C4-2B (cell line): Measurements from ENCODE around the gene COBL.

Source experiments
- H3K27ac ChIP-seq: fragments of 450-650 bp; 2 replicates; pipeline ENCODE4 v1.5.1; 2017
- CTCF ChIP-seq: fragments of 450-650 bp; conservative IDR thresholded peaks from 2 replicates; pipeline ENCODE4 v1.5.1; 2017; ENCODE audit warnings: mild to moderate bottlenecking
- ZFX ChIP-seq: fragments of 450-650 bp; IDR thresholded peaks from 2 replicates; pipeline ENCODE4 v1.6.1; 2017

COBL gene

DNA sequence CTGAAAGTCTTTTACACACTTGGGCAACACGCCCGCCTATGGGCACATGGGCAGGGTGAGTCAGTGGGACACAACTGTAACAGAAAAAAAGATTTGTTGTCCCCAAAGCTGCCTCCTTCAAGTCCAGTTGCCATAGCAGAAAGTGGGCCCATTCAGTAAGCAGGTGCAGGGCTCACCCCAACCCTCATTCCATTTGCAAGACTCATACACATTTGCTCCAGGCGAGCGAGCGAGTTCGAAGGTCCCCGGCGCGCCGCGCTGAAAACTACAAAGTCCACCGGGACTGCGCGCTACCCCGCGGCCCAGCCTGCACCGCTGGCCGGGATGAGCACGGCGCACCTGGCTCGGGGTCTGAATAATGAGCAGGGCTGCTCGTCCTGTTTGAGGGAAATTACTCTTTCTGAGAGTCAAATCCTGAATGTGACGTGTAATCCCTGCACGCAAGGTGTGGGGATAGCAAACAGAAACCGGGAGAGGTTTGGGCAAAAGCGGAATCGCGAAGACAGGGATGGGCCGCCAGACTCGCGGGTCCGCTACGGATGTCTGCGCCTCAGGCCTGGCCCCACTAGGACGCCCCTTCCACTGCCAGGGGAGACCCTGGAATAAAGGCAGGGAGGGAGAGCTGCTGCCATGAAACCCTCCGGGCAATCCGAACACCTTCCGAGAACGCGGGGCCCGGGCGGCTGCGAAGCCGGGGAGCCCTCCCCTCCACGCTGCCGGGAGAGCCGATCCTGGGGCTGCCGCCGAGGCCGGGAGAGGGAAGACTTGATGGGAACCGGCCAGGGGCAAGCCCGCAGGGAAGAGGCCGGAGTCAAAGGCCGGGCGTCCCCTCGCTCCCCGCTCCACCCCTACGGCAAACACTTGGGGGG lies 982 bp downstream of the COBL start:
- TF ChIP-seq CTCF, result no peak
- 0 out of 2 replicates have a peak, but pooled peaks have one; percentile 34 for TF ChIP-seq ZFX
- H3K27ac ChIP-seq, result peak overlapping the region; percentile 61

DNA sequence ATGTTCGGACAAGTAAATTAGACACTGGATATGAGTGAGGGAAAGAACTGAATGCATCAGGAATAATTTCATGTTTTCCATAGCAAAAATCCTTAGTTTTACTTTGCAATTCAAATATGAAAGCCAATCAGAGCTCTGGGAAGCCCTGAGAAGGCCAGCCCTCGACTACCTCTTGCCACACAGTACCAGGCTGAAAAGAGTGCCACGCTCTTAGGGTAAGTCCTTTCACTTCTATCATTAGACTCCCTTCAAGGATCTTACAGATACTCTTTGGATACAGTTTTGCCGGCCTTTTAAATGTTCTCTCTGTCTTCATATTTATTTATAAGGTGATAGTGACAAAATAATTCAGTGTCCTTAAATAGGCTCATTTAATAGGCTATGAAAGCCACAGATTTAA lies 1.9 kb downstream of the COBL start:
- TF ChIP-seq ZFX (no peak), CTCF (no peak)
- H3K27ac ChIP-seq, result no peak overlapping the region

DNA sequence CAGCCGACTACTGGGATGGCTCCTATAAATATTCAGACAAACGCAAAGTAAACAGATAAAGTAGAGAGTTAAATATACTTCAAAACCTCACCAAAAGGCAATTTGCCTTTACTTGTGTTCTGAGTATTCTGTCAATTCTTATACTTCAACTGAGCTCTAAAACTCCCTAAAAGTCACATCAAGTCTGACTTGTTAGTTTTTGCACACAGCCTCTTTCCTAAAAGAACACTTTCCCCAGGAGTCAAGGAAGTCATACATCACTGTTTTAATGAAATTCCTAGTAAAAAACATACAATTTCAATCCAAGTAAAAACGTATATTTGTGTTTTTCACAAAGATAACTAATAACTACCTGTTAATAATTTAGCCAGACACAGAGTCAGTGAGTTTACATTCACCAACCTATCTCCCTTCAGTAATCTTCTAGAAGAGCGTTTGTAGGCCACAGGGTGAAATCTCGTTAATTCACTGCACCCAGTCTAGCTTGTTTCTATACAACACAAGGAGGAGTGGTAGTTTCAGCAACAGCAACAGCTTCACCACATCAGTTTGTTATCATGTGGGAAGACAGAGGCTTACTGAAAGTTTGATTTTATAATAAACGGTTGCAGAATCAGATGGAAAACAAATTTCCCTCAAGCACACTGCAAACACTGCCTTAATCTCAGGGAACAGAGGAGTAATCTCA lies 2.7 kb downstream of the COBL start:
- no peak overlapping the region for H3K27ac ChIP-seq
- no peak for TF ChIP-seq CTCF

GRCh38 chr7:51312951-51313737 lies 3.5 kb downstream of the COBL start:
- TF ChIP-seq CTCF (no peak), ZFX (no peak)
- H3K27ac ChIP-seq, result no peak overlapping the region

- H3K27ac ChIP-seq, result no peak overlapping the region
These were observed 5.4 kb downstream of the COBL start for GRCh38 chr7:51311166-51311565.

GRCh38 chr7:51310131-51310583 lies 6.5 kb downstream of the COBL start:
- H3K27ac ChIP-seq, result no peak overlapping the region
- no peak for TF ChIP-seq CTCF
- TF ChIP-seq ZFX, result no peak

More at GRCh38 chr7:51311166-51311565, 5.4 kb downstream of the COBL start:
- TF ChIP-seq CTCF (no peak), ZFX (no peak)
